NCI-H446 (cell line): ENCODE measurements around the gene BIRC3.
A peak's percentile ranks its signal among the peaks of the same experiment; 100 is the strongest.

Experiments
- DNase-seq, 2 experiments: peaks; one replicate each; lab custom pipeline; 2025; lab: John Stamatoyannopoulos, UW

BIRC3 gene

GRCh38 chr11:102317099-102317767, at the start of gene BIRC3:
TSS of gene BIRC3 (plus strand) at chr11:102317484. CDS start at chr11:102324510, 7,026 bp downstream.
- no peak for DNase-seq

- DNase-seq, result no peak
Observed at GRCh38 chr11:102267609-102268008, 49.7 kb upstream of the BIRC3 start.

- peak in 1 of 2 experiments; percentile 24 for DNase-seq
Observed at GRCh38 chr11:102268083-102268984, 49.0 kb upstream of the BIRC3 start.

GRCh38 chr11:102268985-102269470, 48.3 kb upstream of the BIRC3 start:
- no peak for DNase-seq

GRCh38 chr11:102269927-102270326, 47.4 kb upstream of the BIRC3 start:
- no peak for DNase-seq

- DNase-seq, result no peak
Observed at GRCh38 chr11:102272047-102272824, 45.0 kb upstream of the BIRC3 start.

GRCh38 chr11:102274628-102275027, 42.7 kb upstream of the BIRC3 start:
- DNase-seq, result no peak

- DNase-seq, result no peak
Observed at GRCh38 chr11:102276362-102276761, 40.9 kb upstream of the BIRC3 start.

DNA sequence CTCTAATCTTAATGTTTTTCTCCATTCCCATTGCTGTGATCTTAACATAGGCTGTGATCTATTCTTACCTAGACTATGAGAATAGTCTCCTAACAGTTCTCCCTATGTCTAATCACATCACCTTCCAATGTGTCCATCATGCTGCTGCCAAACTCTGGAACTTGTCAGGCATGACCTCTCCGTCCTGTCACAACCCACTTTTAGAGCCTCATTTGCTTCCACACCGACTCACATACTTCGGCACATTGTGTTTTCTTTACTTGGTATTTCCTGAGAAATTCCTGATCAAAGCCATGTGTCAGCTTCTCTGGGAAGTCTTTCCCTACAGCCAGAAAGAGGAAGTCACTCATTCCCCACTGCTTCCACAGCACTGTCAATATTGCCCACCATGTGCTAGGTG, 40.5 kb upstream of the BIRC3 start:
- DNase-seq, result no peak

DNA sequence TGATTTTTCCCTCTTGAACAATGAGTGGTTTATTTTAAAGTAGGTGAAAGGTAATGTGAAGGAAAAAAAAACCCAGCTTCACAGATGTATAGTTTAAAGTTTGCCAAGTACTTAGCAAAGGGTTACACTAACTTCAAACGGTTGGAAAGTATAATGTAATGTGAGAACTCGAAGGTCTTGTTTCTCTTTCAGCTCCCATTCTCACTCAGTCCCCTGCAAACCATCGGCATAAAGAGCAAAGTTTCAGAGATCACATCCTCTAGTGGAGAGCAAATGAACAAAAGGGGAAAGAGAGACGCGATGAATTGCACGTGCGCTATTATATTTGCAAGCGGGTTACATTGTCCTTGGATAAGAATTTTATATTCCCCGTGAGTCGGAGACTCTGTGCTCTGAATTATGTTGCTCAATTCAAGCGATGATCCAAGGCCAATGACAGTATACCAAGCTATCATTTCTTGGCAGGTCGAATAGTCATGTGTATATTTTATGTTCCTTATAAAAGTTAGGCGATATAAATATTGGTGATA, 37.6 kb upstream of the BIRC3 start:
- no peak for DNase-seq

DNA sequence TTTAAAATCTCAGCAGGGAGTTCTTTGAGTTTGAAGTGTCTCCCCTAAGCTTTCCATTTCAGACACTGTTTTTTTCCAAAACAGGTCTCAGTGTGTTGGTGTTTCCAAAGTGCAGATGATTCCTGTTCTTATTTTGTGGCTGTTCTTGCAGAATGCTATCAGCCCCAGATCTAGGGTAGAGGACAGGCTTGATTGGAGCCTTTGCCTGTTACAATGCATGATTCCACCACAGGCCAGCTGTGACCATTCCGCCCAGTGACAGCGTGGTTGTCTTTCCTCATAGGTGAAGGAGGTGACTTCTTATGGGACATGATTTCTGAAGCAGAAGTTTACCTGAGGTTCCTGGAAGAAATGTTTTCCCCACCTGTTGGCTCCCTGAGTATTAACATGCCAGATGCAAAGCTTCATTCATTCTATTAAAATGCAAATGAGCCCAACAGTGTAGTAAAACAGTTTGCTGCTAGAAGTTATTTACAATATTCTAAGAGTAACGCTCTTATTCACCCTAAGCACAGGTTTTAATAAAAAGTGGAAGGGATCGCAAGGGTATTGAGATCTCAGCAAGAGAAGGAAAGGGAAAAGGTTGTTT, 36.9 kb upstream of the BIRC3 start:
- no peak for DNase-seq

- no peak for DNase-seq
Observed at GRCh38 chr11:102283116-102283485, 34.2 kb upstream of the BIRC3 start.

- DNase-seq, result no peak
Observed at GRCh38 chr11:102284008-102284407, 33.3 kb upstream of the BIRC3 start.

DNA sequence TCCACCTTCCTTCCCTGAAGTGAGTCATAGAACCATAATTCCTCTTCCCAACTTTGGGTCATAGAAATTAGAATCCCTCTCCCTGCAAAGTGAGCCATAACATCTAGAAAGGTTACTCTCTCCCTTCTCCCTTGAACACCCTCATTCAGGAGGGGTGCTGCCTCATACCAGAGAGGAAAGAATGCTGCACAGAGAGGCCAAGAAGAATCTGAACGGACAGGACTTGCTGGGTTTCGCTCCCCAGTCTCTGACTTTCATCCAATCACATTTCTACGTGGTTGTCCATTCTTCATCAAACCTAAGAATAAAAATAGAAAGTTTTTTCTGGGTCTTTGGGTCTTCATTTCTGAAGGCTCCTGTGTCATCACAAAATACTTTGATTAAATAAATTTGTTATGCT, 31.0 kb upstream of the BIRC3 start:
- no peak for DNase-seq

DNA sequence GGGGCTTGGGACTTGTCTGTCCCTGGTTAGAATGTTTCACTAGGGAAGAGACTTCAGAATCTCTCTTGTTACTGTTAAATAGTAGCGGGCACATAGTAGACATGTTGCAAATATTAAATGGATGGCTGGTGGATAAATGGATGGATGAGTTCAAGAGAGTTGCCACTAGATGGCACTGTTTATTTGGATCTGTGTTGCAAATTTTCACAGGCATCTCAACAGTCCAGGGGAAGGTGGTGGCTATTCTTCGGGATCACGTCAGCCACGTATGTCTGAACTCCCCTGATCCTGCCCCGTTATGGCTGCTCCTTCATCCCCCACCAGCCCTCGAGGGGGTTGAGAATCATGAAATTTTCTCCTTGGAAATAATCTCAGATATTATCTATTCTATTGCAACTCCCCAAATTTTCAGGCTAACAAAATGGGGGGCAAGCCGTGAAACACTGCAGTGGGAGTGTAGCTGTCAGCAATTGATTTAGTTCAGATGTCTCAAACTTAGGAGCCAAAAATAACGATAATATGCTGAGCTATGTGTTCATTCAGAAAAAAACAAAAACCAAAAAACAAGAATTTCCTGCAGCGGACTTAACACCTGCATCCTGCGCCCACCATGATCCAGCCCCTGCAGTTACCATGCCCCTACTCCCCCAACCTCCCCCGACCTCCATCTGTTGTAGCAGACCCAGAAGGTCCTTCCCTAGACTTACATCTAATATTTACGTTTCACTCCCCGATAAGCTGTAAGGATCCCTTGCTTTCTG, 29.1 kb upstream of the BIRC3 start:
- peak in 1 of 2 experiments; percentile 80 for DNase-seq

GRCh38 chr11:102288725-102289083, 28.6 kb upstream of the BIRC3 start:
- no peak for DNase-seq

DNA sequence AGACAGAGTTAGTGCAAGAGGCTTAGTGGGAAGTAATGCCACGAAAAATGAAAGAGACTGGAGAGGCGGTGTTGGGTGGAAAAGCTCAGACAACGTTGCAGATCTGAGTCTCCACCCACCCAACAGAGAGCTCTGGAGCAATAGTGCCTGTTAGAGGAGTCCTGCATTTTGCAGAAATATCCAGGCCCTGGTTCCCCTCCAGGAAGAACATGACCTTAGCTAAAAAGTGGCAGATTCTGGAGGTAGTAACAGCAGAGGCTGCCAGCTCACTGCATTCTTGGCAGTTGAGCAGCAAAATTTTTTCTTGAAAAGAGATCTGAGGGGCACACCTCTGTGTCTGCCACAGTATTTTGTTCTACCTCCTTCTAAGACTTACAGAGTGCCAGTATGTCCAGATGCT, 27.7 kb upstream of the BIRC3 start:
- no peak for DNase-seq

GRCh38 chr11:102291831-102292230, 25.5 kb upstream of the BIRC3 start:
- DNase-seq, result no peak

DNA sequence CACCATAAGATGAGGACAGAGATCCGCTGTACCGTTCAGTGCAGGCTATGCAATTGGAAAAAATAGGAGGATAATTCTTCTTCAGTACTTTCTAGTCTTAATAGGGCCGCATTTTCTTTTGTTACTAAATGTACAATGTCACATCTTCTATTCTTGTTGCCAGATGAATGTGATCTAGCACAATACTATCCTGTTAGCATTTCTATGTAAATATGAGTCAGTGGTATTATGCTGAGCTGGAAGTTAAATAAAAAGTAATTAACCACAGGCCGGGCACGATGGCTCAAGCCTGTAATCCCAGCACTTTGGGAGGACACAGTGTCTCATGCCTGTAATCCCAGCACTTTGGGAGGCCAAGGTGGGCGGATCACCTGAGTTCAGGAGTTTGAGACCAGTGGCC, 24.4 kb upstream of the BIRC3 start:
- no peak for DNase-seq

DNA sequence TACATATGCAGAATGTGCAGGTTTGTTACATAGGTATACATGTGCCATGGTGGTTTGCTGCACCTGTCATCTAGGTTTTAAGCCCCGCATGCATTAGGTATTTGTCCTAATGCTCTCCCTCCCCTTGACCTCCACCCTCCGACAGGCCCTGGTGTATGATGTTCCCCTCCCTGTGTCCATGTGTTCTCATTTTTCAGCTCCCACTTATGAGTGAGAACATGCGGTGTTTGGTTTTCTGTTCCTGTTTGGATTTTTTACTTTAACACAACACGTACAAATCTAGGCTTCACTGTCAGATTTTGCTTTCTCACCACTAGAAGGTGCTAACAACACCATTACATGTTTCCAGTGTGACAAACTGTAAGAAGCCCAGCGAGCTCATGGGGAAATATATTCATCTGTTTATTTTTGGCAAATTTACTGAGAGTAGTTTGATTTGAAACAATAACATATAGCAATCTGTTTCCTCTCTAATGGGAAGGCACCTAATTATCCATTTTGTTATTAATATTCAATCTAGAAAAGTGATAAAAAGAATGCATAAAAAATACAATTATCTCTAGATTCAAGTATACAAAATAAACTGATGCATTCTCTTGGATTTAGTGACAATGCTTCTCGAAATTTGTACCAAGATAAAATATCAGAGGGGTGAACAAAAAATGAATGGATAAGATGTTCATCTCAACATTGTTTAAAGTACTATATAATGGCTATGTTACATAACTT, 23.2 kb upstream of the BIRC3 start:
- DNase-seq, result peak in 1 of 2 experiments; percentile 32
